Heart left ventricle (tissue), 16 donors: ENCODE data around the gene CBLL1. TPM values are rescaled to one million over a fixed set of nuclear protein-coding genes. Genes with fewer than 3 reads are reported as not detected.

ENCODE experiments used
- ATAC-seq, 4 donors: fragments of 200-7000 bp; cut with Tn5 transposase; one replicate each; pipeline ENCODE4 v1.9.1; 2020 to 2022; ENCODE audit warnings: moderate library complexity in 4 of 4, mild to moderate bottlenecking in 3 of 4, moderate number of reproducible peaks in 1 of 4
- DNase-seq, 5 donors: peaks; one replicate each; pipeline ENCODE4 v3.0.0-alpha.2; 2020
- H3K27ac ChIP-seq, 12 donors: fragments of 200-600 bp; sonication (generic) in 4 of 12; one replicate each; pipeline versions ENCODE4 v1.5.0 to v1.8.0; 2016 to 2022; ENCODE audit warnings: mild to moderate bottlenecking in 2 of 12
- H3K27me3 ChIP-seq, 9 donors: fragments of 200-600 bp; sonication (generic) in 2 of 9; one replicate each; pipeline versions ENCODE4 v1.5.1 to v1.8.0; 2016 to 2022; ENCODE audit warnings: mild to moderate bottlenecking in 3 of 9
- H3K36me3 ChIP-seq, 9 donors: fragments of 200-600 bp; sonication (generic) in 2 of 9; one replicate each; pipeline versions ENCODE4 v1.5.0 to v1.8.0; 2018 to 2022; ENCODE audit warnings: mild to moderate bottlenecking in 2 of 9
- H3K4me1 ChIP-seq, 12 donors: fragments of 200-600 bp; sonication (generic) in 4 of 12; one replicate each; pipeline versions ENCODE4 v1.5.0 to v1.8.0; 2016 to 2022; ENCODE audit warnings: mild to moderate bottlenecking in 3 of 12
- H3K4me3 ChIP-seq, 12 donors: fragments of 200-600 bp; sonication (generic) in 4 of 12; one replicate each; pipeline versions ENCODE4 v1.5.0 to v1.8.0; 2017 to 2022; ENCODE audit warnings: mild to moderate bottlenecking in 9 of 12, moderate library complexity in 4 of 12
- H3K9me3 ChIP-seq, 12 donors: fragments of 200-600 bp; sonication (generic) in 4 of 12; one replicate each; pipeline versions ENCODE4 v1.5.0 to v1.8.0; 2016 to 2022; ENCODE audit warnings: mild to moderate bottlenecking in 1 of 12
- POLR2A ChIP-seq, 2 donors: fragments of 450-650 bp; IDR thresholded peaks; one replicate each; pipeline ENCODE4 v1.6.1; 2017; ENCODE audit warnings: antibody characterized with exemption in 2 of 2, mild to moderate bottlenecking in 2 of 2, moderate library complexity in 2 of 2
- WGBS, 4 donors: extraction: QIAGEN DNeasy Blood & Tissue Kit in 2 of 4; methylation state at CpG; one replicate each; pipeline versions ENCODE4 v1.1.5 to v1.1.7; 2013 to 2018; 5-methylcytosine and 5-hydroxymethylcytosine counted together
- intact Hi-C, 10 donors: fragments of 100-400 bp; cut with DNase I; formaldehyde crosslinking; loops; one replicate each; pipeline versions ENCODE4 v1.11.1 to v1.14.2; 2022
- polyA plus RNA-seq, 2 donors: library from polyadenylated mRNA; stranded (reverse); fragments of 200-250 nt; gene quantifications; one replicate each; pipeline ENCODE4 v1.2.3, GENCODE V29; 2013
- total RNA-seq, 9 donors: library from RNA; depleted of rRNA in 2 of 9; stranded (reverse); fragments of >200 nt in 2 of 9; fragmentation: NEBNext Ultra II Directional in 3 of 9; extraction: Animal tissue kit (Norgen Biotek cat#: 25700) in 3 of 9; gene quantifications; one replicate each; pipeline versions ENCODE4 v1.1.0 to v1.2.4, GENCODE V29; 2016 to 2023
- TF ChIP-seq, protein P1 (sequence below), 12 donors: fragments of 200-600 bp; sonication (generic) in 4 of 12; IDR thresholded peaks; one replicate each; pipeline versions ENCODE4 v1.5.0 to v1.8.0; 2018 to 2022; ENCODE audit warnings: antibody characterized with exemption in 12 of 12, mild to moderate bottlenecking in 5 of 12
- donor health status: ischemic (EF 13 %, LVEDD 7.1; RV severe dilation, severe dysfunction).
- donor health status: healthy with polysubstance abuse.
- donor health status: DM: no; HTN: yes; CAD: no.
- donor health status: DM: no; HTN: no; CAD: no.
- donor health status: ischemic (EF 25% LVEDD 6.9; RV normal size, moderate dysfunction).
- donor health status: ischemic (EF 25% LVEDD 5.7; RV mildly dilated, moderate dysfunction).
- donor health status: healthy.
- donor health status: DM: yes; HTN: yes; CAD: no.
- donor health status: ischemic (EF 35%, LVEDD 5.7; RV mildly dilated, moderate dysfunction).
- donor health status: nonischemic (EF 11% LVEDD 7.7; RV severe dilation, severe dysfunction).
- donor health status: DM: yes; HTN: yes; CAD: no.
- donor health status: PGD.
- donor health status: ischemic (EF 29% LVEDD 5.4; RV normal size, mild dysfunction).
- donor health status: nonischemic (EF 23%, LVEDD 6.1; RV moderate dilation, normal function).

The CBLL1 gene
- total and polyA plus RNA-seq, 11 donors, result 5.0 to 39.8 (median 23.0) TPM

DNA sequence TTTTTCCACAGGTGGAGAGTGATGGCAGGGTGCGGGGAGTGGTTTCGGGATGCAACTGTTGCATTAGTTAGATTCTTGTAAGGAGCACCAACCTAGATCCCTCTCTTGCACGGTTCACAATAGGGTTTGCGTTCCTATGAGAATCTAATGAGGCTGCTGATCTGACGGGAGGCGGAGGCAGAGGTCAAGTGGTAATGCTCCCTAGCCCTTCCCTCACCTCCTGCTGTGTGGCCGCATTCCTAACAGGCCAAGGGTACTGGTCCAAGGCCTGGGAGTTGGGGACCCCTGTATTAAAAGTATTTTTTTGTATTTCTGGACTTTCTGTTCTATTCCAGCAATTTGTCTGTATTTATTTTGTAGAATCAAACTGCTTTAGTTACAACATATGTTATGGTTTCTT is 7.2 kb downstream of the CBLL1 start:
- Histone ChIP-seq H3K9me3 (no peaks in the 10 kb centered on the region), H3K36me3 (peaks cover 0 to 75% (median 73%) of the 10 kb centered on the region in 9 donors), H3K27ac (no peak overlapping the region), H3K27me3 (no peaks in the 10 kb centered on the region), H3K4me1 (peaks cover 0 to 23% (median 10%) of the 10 kb centered on the region in 12 donors), H3K4me3 (no peak overlapping the region)
- TF ChIP-seq, protein P1, sequence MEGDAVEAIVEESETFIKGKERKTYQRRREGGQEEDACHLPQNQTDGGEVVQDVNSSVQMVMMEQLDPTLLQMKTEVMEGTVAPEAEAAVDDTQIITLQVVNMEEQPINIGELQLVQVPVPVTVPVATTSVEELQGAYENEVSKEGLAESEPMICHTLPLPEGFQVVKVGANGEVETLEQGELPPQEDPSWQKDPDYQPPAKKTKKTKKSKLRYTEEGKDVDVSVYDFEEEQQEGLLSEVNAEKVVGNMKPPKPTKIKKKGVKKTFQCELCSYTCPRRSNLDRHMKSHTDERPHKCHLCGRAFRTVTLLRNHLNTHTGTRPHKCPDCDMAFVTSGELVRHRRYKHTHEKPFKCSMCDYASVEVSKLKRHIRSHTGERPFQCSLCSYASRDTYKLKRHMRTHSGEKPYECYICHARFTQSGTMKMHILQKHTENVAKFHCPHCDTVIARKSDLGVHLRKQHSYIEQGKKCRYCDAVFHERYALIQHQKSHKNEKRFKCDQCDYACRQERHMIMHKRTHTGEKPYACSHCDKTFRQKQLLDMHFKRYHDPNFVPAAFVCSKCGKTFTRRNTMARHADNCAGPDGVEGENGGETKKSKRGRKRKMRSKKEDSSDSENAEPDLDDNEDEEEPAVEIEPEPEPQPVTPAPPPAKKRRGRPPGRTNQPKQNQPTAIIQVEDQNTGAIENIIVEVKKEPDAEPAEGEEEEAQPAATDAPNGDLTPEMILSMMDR (IDR thresholded peaks at IDR 0.05), result no peak
- no peak for TF ChIP-seq POLR2A (IDR thresholded peaks at IDR 0.05)
- intact Hi-C loops, result no loop called here
- 91 to 96% (median 96%) methylated on average over 7 of the region's 7 CpGs for WGBS, 4 donors
- ATAC-seq (no peak), DNase-seq (no peak)

DNA sequence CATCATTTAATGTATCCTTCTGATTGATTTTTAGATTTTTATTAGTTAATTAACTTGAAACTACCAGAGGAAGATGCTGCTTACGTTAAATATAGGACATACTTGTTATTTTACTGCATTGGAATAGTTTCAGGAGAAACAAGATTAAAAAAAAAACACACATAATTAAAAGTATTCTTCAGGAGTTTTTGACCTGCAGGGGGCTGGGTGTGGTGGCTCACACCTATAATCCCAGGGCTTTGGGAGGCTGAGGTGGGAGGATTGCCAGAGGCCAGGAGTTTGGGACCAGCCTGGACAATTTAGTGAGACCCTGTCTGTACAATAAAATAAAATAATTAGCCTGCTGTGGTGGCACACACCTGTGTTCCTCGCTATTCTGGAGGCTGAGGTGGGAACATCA is 10.7 kb downstream of the CBLL1 start:
- no peaks in the 10 kb centered on the region for H3K4me1 ChIP-seq
- H3K27me3 ChIP-seq, result no peaks in the 10 kb centered on the region
- peaks cover 0 to 100% (median 98%) of the 10 kb centered on the region in 9 donors for H3K36me3 ChIP-seq
- H3K9me3 ChIP-seq, result no peaks in the 10 kb centered on the region
- DNase-seq, result no peak
- WGBS, 4 donors, result 96 to 99% (median 98%) methylated on average over 2 of the region's 2 CpGs
- H3K27ac ChIP-seq, result no peak overlapping the region
- TF ChIP-seq, protein P1 (IDR thresholded peaks at IDR 0.05), result peak in 1 of 12 donors; percentile 9
- no peak for TF ChIP-seq POLR2A (IDR thresholded peaks at IDR 0.05)
- intact Hi-C loops, result no loop called here
- H3K4me3 ChIP-seq, result no peak overlapping the region
- no peak for ATAC-seq

DNA sequence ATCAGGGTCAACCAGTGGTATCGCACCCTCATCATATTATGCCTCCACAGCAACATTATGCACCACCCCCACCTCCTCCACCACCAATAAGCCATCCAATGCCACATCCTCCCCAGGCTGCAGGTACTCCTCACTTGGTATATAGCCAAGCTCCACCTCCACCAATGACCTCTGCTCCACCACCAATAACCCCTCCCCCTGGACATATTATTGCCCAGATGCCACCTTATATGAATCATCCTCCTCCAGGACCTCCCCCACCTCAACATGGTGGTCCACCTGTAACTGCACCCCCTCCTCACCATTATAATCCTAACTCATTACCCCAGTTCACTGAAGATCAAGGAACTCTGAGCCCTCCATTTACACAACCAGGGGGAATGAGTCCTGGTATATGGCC is 14.7 kb downstream of the CBLL1 start:
- Histone ChIP-seq H3K4me3 (no peak overlapping the region), H3K4me1 (no peaks in the 10 kb centered on the region), H3K27ac (no peak overlapping the region), H3K36me3 (peaks cover 0 to 87% (median 72%) of the 10 kb centered on the region in 9 donors), H3K27me3 (no peaks in the 10 kb centered on the region), H3K9me3 (no peaks in the 10 kb centered on the region)
- intact Hi-C loops, result no loop called here
- no peak for ATAC-seq
- WGBS, 4 donors, result 98 to 100% (median 100%) methylated on average over 1 of the region's 1 CpG
- TF ChIP-seq POLR2A (IDR thresholded peaks at IDR 0.05), result no peak
- TF ChIP-seq, protein P1 (IDR thresholded peaks at IDR 0.05), result no peak
- DNase-seq, result no peak

DNA sequence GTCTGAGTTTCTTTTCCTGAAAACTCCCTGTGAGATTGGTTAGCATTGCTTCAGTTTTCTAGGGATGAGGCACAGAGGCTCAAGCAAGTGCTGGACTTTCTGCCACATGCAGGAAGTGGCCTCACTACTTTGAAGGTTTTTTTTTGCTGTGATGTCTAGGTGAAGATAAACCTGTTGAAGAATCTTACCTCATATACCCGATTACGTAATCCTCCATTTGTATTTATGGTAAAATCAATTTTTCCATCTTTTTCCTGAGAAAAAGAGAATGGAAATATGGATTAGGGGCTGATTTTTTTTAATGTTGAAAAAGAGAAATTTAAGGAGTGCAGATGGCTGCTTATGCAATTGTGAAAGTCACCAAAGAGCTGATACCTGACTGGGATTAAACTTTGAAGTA is 23.4 kb downstream of the CBLL1 start:
- H3K4me1 ChIP-seq, result no peaks in the 10 kb centered on the region

More for the DNA sequence above, 23.4 kb downstream of the CBLL1 start:
- no peak for ATAC-seq
- Histone ChIP-seq H3K36me3 (no peaks in the 10 kb centered on the region), H3K27ac (no peak overlapping the region), H3K9me3 (no peaks in the 10 kb centered on the region), H3K4me3 (no peak overlapping the region), H3K27me3 (no peaks in the 10 kb centered on the region)
- WGBS, 4 donors, result 96 to 97% (median 97%) methylated on average over 2 of the region's 2 CpGs
- TF ChIP-seq POLR2A (IDR thresholded peaks at IDR 0.05), result no peak
- TF ChIP-seq, protein P1 (IDR thresholded peaks at IDR 0.05), result no peak
- DNase-seq, result no peak
- intact Hi-C loops, result no loop called here
